GM12891 (cell line): ENCODE data around the gene C1QTNF7. TPM values are rescaled to one million over a fixed set of nuclear protein-coding genes. Genes with fewer than 3 reads are reported as not detected.

Experiments
- DNase-seq: peaks from one replicate; pipeline ENCODE4 v3.0.0; 2011; ENCODE audit warnings: low spot score; ENCODE audit not compliant: insufficient read length
- FAIRE-seq: peaks from 2 replicates; lab custom pipeline; 2011; peaks lifted over from hg19 to GRCh38; lab: Jason Lieb, UNC
- PAX5 ChIP-seq: IDR thresholded peaks from 2 replicates; pipeline ENCODE4 v1.6.1; 2011; ENCODE audit warnings: low read length, moderate library complexity, mild to moderate bottlenecking; ENCODE audit not compliant: insufficient read depth, severe bottlenecking
- POLR2A ChIP-seq: IDR thresholded peaks from 2 replicates; pipeline ENCODE4 v1.6.1; 2011; ENCODE audit warnings: low read depth, low read length, control low read depth
- POLR2AphosphoS5 ChIP-seq: IDR thresholded peaks from 2 replicates; pipeline ENCODE4 v1.6.1; 2011; ENCODE audit warnings: low read depth, low read length, control low read depth
- POU2F2 ChIP-seq: IDR thresholded peaks from 2 replicates; pipeline ENCODE4 v1.6.1; 2011; ENCODE audit warnings: low read depth, mild to moderate bottlenecking, control low read depth, low read length, moderate library complexity
- SPI1 ChIP-seq: IDR thresholded peaks from 2 replicates; pipeline ENCODE4 v1.6.1; 2011; ENCODE audit warnings: low read depth, low read length, control low read depth
- TAF1 ChIP-seq: IDR thresholded peaks from 2 replicates; pipeline ENCODE4 v1.6.1; 2011; ENCODE audit warnings: low read depth, low read length, control low read depth
- polyA plus RNA-seq: library from polyadenylated mRNA; unstranded; fragments of >200 nt; gene quantifications from one replicate; pipeline ENCODE4 v1.2.1, GENCODE V29; 2012; ENCODE audit warnings: low read depth, missing spikeins, inconsistent platforms; ENCODE audit not compliant: missing spikeins

C1QTNF7 gene, protein sequence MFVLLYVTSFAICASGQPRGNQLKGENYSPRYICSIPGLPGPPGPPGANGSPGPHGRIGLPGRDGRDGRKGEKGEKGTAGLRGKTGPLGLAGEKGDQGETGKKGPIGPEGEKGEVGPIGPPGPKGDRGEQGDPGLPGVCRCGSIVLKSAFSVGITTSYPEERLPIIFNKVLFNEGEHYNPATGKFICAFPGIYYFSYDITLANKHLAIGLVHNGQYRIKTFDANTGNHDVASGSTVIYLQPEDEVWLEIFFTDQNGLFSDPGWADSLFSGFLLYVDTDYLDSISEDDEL
- not detected for polyA plus RNA-seq

DNA sequence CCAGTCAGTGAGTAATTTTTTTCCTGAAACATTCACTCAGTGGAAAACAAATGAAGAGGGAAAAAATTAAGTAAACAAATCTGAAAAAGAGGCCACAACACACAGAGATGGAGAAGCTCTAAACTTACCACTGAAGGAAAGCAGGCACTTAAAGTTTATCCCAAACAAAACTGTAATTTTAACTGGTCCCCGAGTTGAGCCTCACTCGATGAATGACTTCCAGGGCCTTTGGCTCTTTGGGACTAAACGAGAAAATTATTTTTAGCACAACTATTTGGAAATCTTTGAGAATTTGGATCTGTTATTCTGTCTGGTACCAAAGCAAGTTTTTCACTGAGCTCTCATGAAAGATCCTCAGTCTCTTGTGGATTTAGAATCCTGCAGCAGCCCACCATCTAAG, at the start of gene C1QTNF7:
Gene C1QTNF7 (plus strand): TSS at position 333 of the 400 bp plus-strand sequence. CDS start 7,711 bp downstream, outside the sequence.
- FAIRE-seq (no peak), DNase-seq (no peak)
- TF ChIP-seq POLR2A: no peak
- TF ChIP-seq POU2F2: no peak

DNA sequence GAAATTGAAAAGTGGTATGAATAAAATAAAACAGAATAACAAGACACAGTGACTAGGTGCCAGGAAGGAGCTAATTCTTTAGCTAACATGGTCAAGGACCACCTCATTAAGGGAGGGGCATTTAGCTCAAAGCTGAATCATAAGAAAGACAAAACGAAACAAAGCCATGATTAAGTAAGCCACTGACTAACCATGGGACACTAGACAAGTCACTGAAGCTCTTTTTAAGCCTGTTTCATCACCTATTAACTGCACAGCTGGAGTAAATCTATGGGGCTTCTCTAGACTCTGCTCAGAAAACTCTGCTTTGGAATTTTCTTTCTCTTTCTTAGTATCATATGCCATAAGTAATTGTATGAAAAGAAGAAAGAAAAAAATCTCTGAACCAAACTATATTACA, 49.8 kb upstream of the C1QTNF7 start:
- FAIRE-seq (no peak), DNase-seq (no peak)
- TF ChIP-seq TAF1 (no peak), SPI1 (no peak), POLR2A (no peak), PAX5 (no peak), POU2F2 (no peak), POLR2AphosphoS5 (no peak)

DNA sequence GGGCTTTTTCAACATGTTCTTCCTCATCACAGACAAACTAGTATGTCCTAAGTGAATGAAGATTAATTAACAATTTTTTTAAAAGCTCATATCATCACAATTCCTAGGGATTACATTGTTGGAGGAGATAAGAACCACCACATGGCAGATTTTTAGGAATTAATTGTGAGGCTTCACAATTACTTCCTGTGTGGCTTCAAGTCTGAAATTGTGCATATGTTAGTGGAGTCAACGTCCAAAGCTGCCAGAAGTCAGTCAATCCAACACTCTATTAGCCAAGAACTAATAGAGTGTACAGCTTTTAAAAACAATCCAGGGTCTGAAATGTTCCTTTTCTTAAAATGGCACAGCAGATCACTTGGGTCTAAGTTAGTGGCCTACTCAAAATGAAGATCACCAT, 49.3 kb upstream of the C1QTNF7 start:
- FAIRE-seq: no peak
- DNase-seq: no peak
- no peak for TF ChIP-seq POLR2AphosphoS5
- no peak for TF ChIP-seq POLR2A
- no peak for TF ChIP-seq TAF1

GRCh38 chr4:15381806-15382338, 46.0 kb upstream of the C1QTNF7 start:
- DNase-seq (no peak), FAIRE-seq (no peak)
- TF ChIP-seq POLR2AphosphoS5 (no peak), POU2F2 (no peak), SPI1 (no peak), PAX5 (no peak)

DNA sequence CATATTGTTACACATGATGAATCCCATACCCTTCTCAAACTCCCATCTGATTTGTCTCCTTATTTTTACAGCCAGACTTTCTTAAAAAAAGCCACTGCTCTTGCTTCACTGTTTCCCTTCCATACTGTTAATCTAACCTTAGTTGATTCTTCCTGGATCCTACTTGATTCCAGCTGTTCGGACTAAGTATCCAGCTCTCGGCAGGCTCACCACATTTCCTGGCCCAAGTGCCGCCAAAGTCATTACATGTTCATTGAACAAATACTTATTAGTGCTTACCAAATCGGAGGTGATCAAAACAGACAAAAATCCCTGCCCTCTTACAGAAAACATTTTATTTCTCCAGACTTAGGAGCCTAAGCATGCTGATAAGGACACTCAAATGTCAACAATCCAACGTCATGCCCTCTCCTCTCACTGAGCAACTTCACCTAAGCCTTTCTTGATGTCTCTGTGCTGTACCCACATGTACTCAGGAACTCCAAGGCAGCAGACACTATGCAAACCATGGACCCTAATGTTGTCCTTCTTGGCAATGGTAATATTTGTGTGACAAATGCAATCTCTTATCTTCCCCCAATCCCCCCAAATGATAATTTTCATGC, 45.1 kb upstream of the C1QTNF7 start:
- FAIRE-seq (no peak), DNase-seq (no peak)
- TF ChIP-seq POU2F2 (no peak), SPI1 (no peak), PAX5 (no peak), TAF1 (no peak), POLR2AphosphoS5 (no peak), POLR2A (no peak)

DNA sequence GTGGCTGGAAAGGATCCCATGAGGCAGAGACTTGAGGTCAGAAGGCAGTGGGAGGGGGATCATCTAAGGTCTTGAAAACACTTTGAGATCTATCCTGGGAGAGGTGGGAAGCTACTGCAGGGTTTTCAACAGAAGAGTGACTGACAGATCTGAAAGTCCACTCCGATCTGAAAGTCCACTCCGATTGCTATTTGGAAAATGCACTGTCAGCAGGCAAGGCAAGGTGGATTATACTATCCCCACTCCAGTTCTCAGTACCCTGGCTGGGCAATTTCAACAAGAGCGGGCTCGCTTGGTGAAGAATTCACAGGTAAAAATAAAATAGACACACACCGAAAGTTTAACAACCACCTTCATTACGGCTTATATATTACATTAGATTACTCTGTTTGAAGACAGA, 42.3 kb upstream of the C1QTNF7 start:
- TF ChIP-seq POU2F2 (no peak), POLR2AphosphoS5 (no peak), POLR2A (no peak), PAX5 (no peak), TAF1 (no peak), SPI1 (no peak)
- no peak for DNase-seq
- no peak for FAIRE-seq

DNA sequence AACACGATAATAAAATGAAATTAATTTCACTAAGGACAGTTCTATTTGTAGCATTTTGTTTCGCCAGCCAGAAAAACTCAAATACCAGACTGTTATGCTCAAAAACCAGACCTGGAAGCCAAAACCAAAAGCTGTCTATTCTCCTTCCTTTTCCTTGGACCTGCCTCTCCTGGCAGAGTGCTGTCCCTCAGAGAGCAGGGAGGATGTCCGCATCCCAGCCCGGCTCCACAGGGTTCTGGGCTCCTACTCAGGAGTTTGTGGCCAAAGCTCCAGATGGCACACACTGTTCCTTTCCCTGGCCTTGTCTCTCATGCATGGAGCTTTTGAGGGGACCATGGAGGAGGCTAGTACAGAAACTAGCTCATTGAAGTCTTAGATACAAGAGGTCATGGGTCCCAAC, 41.9 kb upstream of the C1QTNF7 start:
- FAIRE-seq (no peak), DNase-seq (no peak)
- TF ChIP-seq POU2F2 (no peak), TAF1 (no peak), SPI1 (no peak), POLR2A (no peak), PAX5 (no peak), POLR2AphosphoS5 (no peak)

DNA sequence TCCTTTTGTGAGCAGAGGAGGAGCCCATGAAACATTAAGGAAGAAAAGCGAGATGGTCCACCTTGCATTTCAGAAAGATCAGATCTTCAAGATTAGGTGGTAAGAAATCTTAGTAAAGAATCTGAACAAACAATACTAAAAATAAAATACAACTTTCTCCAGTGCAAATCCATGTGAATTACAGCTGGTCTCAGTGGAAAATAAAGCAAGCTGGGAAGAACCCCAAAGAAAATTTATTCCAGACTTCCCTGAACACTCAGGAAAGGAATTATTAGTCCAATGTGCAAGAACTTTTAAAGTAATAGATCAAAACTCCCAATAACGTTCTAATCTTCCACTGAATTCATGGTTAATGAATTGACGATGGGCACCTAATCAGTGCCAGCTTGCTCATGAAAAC, 37.3 kb upstream of the C1QTNF7 start:
- no peak for FAIRE-seq
- no peak for DNase-seq
- TF ChIP-seq SPI1 (no peak), POLR2A (no peak), TAF1 (no peak), PAX5 (no peak), POU2F2 (no peak), POLR2AphosphoS5 (no peak)

DNA sequence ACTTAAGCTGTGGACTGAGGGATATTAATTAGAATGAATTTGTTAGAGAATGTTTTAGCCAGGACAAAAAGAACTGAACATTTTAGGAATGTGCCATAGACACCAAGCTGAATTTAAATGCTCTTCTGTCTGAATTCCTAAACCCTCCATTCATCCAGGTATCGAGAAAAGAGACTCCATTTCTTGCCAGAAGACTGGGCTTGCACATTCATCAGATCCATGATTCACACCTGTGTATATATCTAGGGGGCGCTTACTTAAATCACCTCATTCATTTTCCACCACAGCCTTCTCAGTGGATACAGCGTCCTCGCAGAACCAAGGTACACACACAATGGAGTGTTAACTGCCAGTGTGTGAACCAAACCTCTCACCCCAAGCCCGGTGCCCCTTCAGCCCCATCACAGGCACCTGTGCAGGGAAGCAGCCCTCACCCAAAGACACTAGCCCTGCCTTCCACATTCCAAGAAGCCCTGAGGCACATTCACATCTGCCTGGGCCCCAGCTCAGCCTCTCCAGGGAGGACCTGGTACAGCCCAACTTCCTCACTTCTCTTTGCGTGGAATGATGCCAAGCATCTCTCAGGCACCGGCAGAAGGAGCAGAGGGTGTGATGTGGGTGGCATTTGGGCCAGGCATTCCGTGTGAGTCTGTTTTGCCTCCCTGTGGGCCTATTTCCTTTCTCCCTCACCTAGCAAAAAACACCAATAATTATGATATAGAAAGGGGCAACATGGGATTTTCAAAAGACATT, 35.6 kb upstream of the C1QTNF7 start:
- FAIRE-seq: no peak
- TF ChIP-seq POU2F2 (no peak), PAX5 (no peak), POLR2AphosphoS5 (no peak), SPI1 (no peak), TAF1 (no peak), POLR2A (no peak)
- no peak for DNase-seq
